GM12878 (cell line): ENCODE results near the gene NPBWR2. TPM values are rescaled to one million over a fixed set of nuclear protein-coding genes. Genes with fewer than 3 reads are reported as not detected.

Experiments used
- ATAC-seq: fragments of 200-7000 bp; cut with Tn5 transposase; 3 replicates; pipeline ENCODE4 v1.9.1; 2020; ENCODE audit warnings: mild to moderate bottlenecking, moderate library complexity
- BruUV-seq: library from RNA; stranded (reverse); fragments of 400-500 nt; replicated peaks from 2 replicates; lab custom pipeline; 2021; lab: Mats Ljungman, UMichigan
- CTCF ChIA-PET: fragments of 300-600 bp; sonication (Branson Sonifier 250); formaldehyde crosslinking; extraction: SDS; loops from one replicate; lab custom pipeline; 2021; ENCODE audit warnings: inconsistent platforms; lab: Yijun Ruan, JAX
- POLR2A ChIA-PET: fragments of 350-600 bp; formaldehyde crosslinking; extraction: SDS; loops from one replicate; lab custom pipeline; 2021; ENCODE audit warnings: inconsistent platforms; lab: Charles Lee
- RAD21 ChIA-PET: fragments of 300-600 bp; sonication (Branson Sonifier 250); formaldehyde crosslinking; loops from one replicate; lab custom pipeline; 2023; ENCODE audit warnings: antibody characterized with exemption; ENCODE audit not compliant: unreplicated experiment; lab: Charles Lee
- SMC1A ChIA-PET: fragments of 300-600 bp; sonication (Branson Sonifier 250); formaldehyde crosslinking; loops from one replicate; lab custom pipeline; 2023; ENCODE audit not compliant: unreplicated experiment, uncharacterized antibody; lab: Charles Lee
- DNase-seq: peaks from one replicate; pipeline ENCODE4 v3.0.0-alpha.2; 2011; ENCODE audit warnings: low read depth, low spot score
- FAIRE-seq: peaks from 3 replicates; lab custom pipeline; 2011; peaks lifted over from hg19 to GRCh38; lab: Jason Lieb, UNC
- H2AFZ ChIP-seq: 2 replicates; pipeline ENCODE4 v1.6.0; 2011; ENCODE audit warnings: low read depth, low read length, control low read depth; ENCODE audit not compliant: control insufficient read depth
- H3K27ac ChIP-seq: 2 replicates; pipeline ENCODE4 v1.5.1; 2011; ENCODE audit warnings: control low read depth; ENCODE audit not compliant: control insufficient read depth, insufficient read depth
- H3K27me3 ChIP-seq, 2 experiments: replicated peaks in 1 of 2; 2 replicates each; pipeline versions ENCODE4 v1.6.0 to v1.6.1; 2011; ENCODE audit warnings: low read length in 1 of 2; ENCODE audit not compliant: control insufficient read depth in 2 of 2, insufficient read depth in 2 of 2
- H3K36me3 ChIP-seq, 2 experiments: 2 replicates each; pipeline ENCODE4 v1.5.1; 2011; ENCODE audit warnings: low read length in 1 of 2; ENCODE audit not compliant: control insufficient read depth in 2 of 2, insufficient read depth in 2 of 2
- H3K4me1 ChIP-seq: 2 replicates; pipeline ENCODE4 v1.6.1; 2011; ENCODE audit warnings: mild to moderate bottlenecking, low read length, moderate library complexity, mixed read lengths; ENCODE audit not compliant: control insufficient read depth, insufficient read depth
- H3K4me2 ChIP-seq: 2 replicates; pipeline ENCODE4 v1.6.0; 2011; ENCODE audit warnings: control low read depth; ENCODE audit not compliant: control insufficient read depth, insufficient read depth
- H3K4me3 ChIP-seq: fragments of 200-600 bp; sonication (generic); 2 replicates; pipeline ENCODE4 v1.5.1; 2016
- H3K79me2 ChIP-seq: 2 replicates; pipeline ENCODE4 v1.6.0; 2011; ENCODE audit warnings: low read length; ENCODE audit not compliant: control insufficient read depth, insufficient read depth
- H3K9ac ChIP-seq: 2 replicates; pipeline ENCODE4 v1.8.0; 2011; ENCODE audit warnings: low read length, control low read depth, mixed read lengths; ENCODE audit not compliant: control insufficient read depth, insufficient read depth
- H3K9me3 ChIP-seq: replicated peaks from 3 replicates; pipeline ENCODE4 v1.5.1; 2011; ENCODE audit warnings: mild to moderate bottlenecking, low read length; ENCODE audit not compliant: control insufficient read depth, insufficient read depth
- H4K20me1 ChIP-seq: 2 replicates; pipeline ENCODE4 v1.6.0; 2011; ENCODE audit not compliant: control insufficient read depth, insufficient read depth
- NR2F1 ChIP-seq: fragments of 450-650 bp; conservative IDR thresholded peaks from 2 replicates; pipeline ENCODE4 v1.6.1; 2017; ENCODE audit warnings: mild to moderate bottlenecking
- WGBS: methylation state at CpG from one replicate; pipeline ENCODE4 v1.1.6; 2016; ENCODE audit warnings: low lambda C conversion rate; ENCODE audit not compliant: insufficient replicate concordance, insufficient coverage; ENCODE audit errors: missing lambda C conversion rate; 5-methylcytosine and 5-hydroxymethylcytosine counted together
- in situ Hi-C: fragments of 300-500 bp; cut with MboI; formaldehyde crosslinking; loops from 9 replicates; pipeline ENCODE4 v1.14.3; 2018; ENCODE audit warnings: mixed read lengths
- intact Hi-C: fragments of 100-400 bp; cut with micrococcal nuclease; formaldehyde crosslinking; loops from one replicate; pipeline ENCODE4 v1.14.2; 2022; ENCODE audit not compliant: unreplicated experiment
- polyA plus RNA-seq, 11 experiments: library from polyadenylated mRNA; depleted of rRNA in 4 of 11; unstranded in 6 of 11; stranded (reverse) in 5 of 11; fragments of >200 nt; fragmentation: Nextera tagmentation in 4 of 11; fragmentation: Illumina TruSeq in 1 of 11; extraction: Ambion mirVana in 4 of 11; extraction: Trizol in 1 of 11; gene quantifications; 1 replicate in 1 of 11; 2 replicates in 10 of 11; pipeline versions ENCODE4 v1.2.1 to v1.2.3, GENCODE V29; 2011 to 2016; ENCODE audit warnings: inconsistent platforms in 2 of 11, missing spikeins in 2 of 11, low read depth in 1 of 11
- total RNA-seq, 4 experiments: library from RNA; depleted of rRNA in 3 of 4; stranded (reverse); fragments of >200 nt in 3 of 4; fragmentation: Illumina TruSeq in 1 of 4; extraction: Trizol in 1 of 4; gene quantifications; 2 replicates each; pipeline versions ENCODE4 v1.2.1 to v1.2.3, GENCODE V29; 2013 to 2021
- TF ChIP-seq, protein P1 (sequence below): fragments of 450-650 bp; IDR thresholded peaks from 2 replicates; pipeline ENCODE4 v1.6.1; 2017; ENCODE audit warnings: antibody characterized with exemption, mild to moderate bottlenecking, moderate library complexity

The NPBWR2 gene
- total and polyA plus RNA-seq, 10 of the 15 experiments (the other 5 are each of a cell fraction or from before 2014, with no cell fraction given), result not detected

DNA sequence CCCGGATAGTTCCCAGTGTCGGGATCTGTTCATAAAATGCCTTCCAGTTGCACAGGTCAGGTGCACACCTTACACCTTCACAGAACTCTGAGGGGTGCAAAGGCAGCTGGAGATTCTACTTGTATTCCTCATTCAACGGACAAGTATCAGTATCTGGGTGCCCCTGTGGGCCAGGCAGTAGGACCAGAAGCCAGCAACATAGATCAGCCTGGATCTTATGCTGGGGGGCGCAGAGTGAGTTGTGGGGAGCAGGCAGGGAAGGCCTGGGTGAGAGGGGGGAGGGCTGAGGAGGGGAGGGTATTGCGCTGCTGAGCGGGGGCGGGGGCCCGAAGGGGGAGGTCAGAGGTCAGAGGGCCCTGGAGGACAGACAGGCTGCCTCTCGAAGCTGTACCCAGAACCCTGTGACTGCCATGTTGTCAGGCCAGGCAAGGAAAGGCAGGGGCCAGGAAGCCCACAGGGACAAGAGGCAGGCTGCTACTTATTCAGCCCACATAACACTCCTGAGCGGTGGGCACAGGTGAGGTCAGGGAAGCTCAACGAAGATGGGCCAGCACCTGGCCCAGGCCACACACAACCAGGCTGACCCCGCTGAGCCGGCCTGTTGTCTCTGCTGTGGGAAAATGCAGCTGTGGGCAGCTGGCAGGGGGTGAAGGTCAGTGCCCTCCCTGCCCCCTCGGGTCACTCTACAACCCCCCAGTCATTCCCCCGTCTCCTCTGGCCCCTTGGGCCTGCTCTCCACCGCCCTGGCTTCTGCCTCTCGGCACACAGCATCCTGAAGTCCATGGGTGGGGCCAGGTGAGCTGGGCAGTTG lies 26.3 kb downstream of the NPBWR2 start:
- ChIA-PET POLR2A (interaction anchor here (1.6 to 3.5 kb wide), 2 partner anchors 43 to 101 kb away, joined by 4 to 14 read pairs; partner anchors contain the start of genes PRPF6 and SAMD10), RAD21 (interaction anchor here (2.3 to 6.7 kb wide), 2 partner anchors 34 to 39 kb away, joined by 6 to 67 read pairs; no protein-coding TSS in a partner anchor), CTCF (interaction anchor here (1.5 to 1.6 kb wide), 2 partner anchors 39 to 205 kb away, joined by 6 to 11 read pairs; no protein-coding TSS in a partner anchor), SMC1A (interaction anchor here (0.6 to 2.3 kb wide), 3 partner anchors 20 to 39 kb away, joined by 3 to 11 read pairs (median 5); no protein-coding TSS in a partner anchor)
- Histone ChIP-seq H3K36me3 (no peaks in the 10 kb centered on the region), H2AFZ (no peak overlapping the region), H3K9ac (no peak overlapping the region), H3K27me3 (peaks cover 2 to 7% of the 10 kb centered on the region in 2 experiments; a peak in 2 of 4 replicates), H4K20me1 (no peaks in the 10 kb centered on the region), H3K4me1 (peaks cover 25% of the 10 kb centered on the region), H3K4me2 (peak overlapping the region; percentile 52; the same call in 1 of the 2 replicates), H3K4me3 (no peak overlapping the region), H3K27ac (no peak overlapping the region), H3K79me2 (peaks cover 28% of the 10 kb centered on the region), H3K9me3 (no peaks in the 10 kb centered on the region)
- ATAC-seq, result no peak
- TF ChIP-seq, protein P1, sequence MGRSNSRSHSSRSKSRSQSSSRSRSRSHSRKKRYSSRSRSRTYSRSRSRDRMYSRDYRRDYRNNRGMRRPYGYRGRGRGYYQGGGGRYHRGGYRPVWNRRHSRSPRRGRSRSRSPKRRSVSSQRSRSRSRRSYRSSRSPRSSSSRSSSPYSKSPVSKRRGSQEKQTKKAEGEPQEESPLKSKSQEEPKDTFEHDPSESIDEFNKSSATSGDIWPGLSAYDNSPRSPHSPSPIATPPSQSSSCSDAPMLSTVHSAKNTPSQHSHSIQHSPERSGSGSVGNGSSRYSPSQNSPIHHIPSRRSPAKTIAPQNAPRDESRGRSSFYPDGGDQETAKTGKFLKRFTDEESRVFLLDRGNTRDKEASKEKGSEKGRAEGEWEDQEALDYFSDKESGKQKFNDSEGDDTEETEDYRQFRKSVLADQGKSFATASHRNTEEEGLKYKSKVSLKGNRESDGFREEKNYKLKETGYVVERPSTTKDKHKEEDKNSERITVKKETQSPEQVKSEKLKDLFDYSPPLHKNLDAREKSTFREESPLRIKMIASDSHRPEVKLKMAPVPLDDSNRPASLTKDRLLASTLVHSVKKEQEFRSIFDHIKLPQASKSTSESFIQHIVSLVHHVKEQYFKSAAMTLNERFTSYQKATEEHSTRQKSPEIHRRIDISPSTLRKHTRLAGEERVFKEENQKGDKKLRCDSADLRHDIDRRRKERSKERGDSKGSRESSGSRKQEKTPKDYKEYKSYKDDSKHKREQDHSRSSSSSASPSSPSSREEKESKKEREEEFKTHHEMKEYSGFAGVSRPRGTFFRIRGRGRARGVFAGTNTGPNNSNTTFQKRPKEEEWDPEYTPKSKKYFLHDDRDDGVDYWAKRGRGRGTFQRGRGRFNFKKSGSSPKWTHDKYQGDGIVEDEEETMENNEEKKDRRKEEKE, result no peak
- TF ChIP-seq NR2F1, result peak; percentile 32; the same call in 1 of the 2 replicates
- no peak for DNase-seq
- WGBS, result 98% methylated on average over 13 of the region's 17 CpGs
- in situ Hi-C loops, result no loop called here
- no peak for FAIRE-seq
- intact Hi-C loops, result no loop called here
- BruUV-seq, result no TSS peak
